SK-N-MC (cell line): ENCODE measurements around the gene MUC20.

ENCODE experiments used
- DNase-seq: peaks from one replicate; pipeline ENCODE4 v3.0.0-alpha.2; 2011; ENCODE audit warnings: low read depth, low spot score
- H3K27ac ChIP-seq: fragments of 200-600 bp; sonication (generic); 2 replicates; pipeline ENCODE4 v1.5.1; 2016; ENCODE audit warnings: mixed run types
- H3K36me3 ChIP-seq: fragments of 200-600 bp; sonication (generic); 2 replicates; pipeline ENCODE4 v1.6.1; 2017; ENCODE audit warnings: antibody characterized with exemption, low read length, mixed read lengths; ENCODE audit not compliant: insufficient read depth
- H3K4me3 ChIP-seq: fragments of 200-600 bp; sonication (generic); 2 replicates; pipeline ENCODE4 v1.5.1; 2016
- H3K9ac ChIP-seq: fragments of 200-600 bp; sonication (generic); 2 replicates; pipeline ENCODE4 v1.8.0; 2017; ENCODE audit warnings: mixed run types, mixed read lengths; ENCODE audit not compliant: insufficient read length
- H3K9me3 ChIP-seq: fragments of 200-600 bp; sonication (generic); 2 replicates; pipeline ENCODE4 v1.6.1; 2017; ENCODE audit warnings: low read depth, mild to moderate bottlenecking, antibody characterized with exemption, low read length, moderate library complexity, mixed read lengths
- EZH2 ChIP-seq: fragments of 200-600 bp; sonication (generic); IDR thresholded peaks from one replicate; pipeline ENCODE4 v1.6.1; 2017; ENCODE audit warnings: antibody characterized with exemption
- FOXP2 ChIP-seq: optimal IDR thresholded peaks from 2 replicates; pipeline ENCODE3; 2011; ENCODE audit warnings: mild to moderate bottlenecking, moderate library complexity; ENCODE audit not compliant: insufficient read depth; ENCODE audit errors: extremely low read length, control extremely low read depth
- POLR2AphosphoS5 ChIP-seq: IDR thresholded peaks from 2 replicates; pipeline ENCODE4 v1.6.1; 2012; ENCODE audit warnings: mild to moderate bottlenecking, low read depth, low read length, borderline replicate concordance

Gene MUC20

DNA sequence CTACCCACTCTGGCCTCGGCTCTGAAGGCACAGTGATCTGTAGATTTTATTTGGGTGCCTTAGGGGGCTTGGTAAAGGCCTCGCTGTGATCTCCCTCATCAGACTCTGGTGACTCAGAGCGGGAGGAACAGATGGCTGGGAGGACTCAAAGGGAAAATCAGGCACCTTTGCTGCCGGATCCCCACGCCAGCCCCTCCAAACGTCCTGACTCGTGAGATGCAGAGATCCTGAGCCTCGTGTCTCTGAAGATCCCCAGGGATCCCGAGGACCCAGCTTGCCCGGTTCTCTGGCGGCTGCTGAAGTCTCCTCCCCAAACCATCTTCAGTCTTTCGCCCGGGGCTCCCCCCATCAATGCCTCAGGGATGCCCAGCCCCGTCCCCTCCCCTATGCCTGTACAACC is 32.8 kb downstream of the MUC20 start:
- TF ChIP-seq POLR2AphosphoS5 (no peak), EZH2 (no peak), FOXP2 (no peak)
- H3K36me3 ChIP-seq: no peaks in the 10 kb centered on the region
- H3K27ac ChIP-seq: no peak overlapping the region
- no peak overlapping the region for H3K4me3 ChIP-seq
- no peak for DNase-seq
- no peak overlapping the region for H3K9ac ChIP-seq
- no peaks in the 10 kb centered on the region for H3K9me3 ChIP-seq

DNA sequence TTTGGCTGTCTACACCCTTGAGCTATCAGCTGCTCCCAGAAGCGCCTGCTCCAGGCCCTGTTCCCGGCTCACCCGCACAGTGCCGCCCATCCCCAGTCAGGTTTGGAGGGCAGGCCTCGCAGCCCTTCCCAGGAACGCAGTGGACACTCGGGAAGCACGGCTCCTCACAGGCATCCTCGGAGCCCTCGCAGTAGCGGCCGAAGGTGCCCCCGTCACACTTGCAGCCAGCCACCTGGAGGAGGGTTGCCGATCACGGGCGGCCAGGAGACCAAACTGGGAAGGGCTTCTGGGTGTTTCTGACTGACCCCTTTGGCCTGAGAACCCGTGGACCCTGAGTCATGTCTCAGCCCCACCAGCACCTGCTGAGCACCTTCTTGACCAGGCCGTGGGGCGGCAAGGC is 33.4 kb downstream of the MUC20 start:
- no peak for TF ChIP-seq POLR2AphosphoS5
- no peak for TF ChIP-seq FOXP2
- TF ChIP-seq EZH2: no peak
- no peaks in the 10 kb centered on the region for H3K9me3 ChIP-seq
- no peak for DNase-seq
- H3K27ac ChIP-seq: no peak overlapping the region
- no peak overlapping the region for H3K4me3 ChIP-seq
- no peak overlapping the region for H3K9ac ChIP-seq
- no peaks in the 10 kb centered on the region for H3K36me3 ChIP-seq

DNA sequence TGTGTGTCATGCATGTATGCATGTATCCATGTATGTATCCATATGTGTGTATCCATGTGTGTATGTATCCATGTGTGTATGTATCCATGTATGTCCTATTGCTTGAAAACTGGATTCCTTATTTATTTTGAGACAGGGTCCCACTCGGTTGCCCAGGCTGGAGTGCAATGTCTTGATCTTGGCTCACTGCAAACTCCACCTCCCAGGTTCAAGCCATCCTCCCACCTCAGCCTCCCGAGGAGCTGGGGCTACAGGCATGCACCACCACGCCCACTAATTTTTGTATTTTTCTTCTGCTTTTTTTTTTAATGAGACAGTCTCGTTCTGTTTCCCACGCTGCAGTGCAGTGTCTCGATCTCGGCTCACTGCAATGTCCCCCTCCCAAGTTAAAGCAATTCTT is 34.1 kb downstream of the MUC20 start:
- no peak for DNase-seq
- H3K27ac ChIP-seq: no peak overlapping the region
- no peaks in the 10 kb centered on the region for H3K9me3 ChIP-seq
- H3K4me3 ChIP-seq: no peak overlapping the region
- no peak overlapping the region for H3K9ac ChIP-seq
- H3K36me3 ChIP-seq: no peaks in the 10 kb centered on the region
- no peak for TF ChIP-seq EZH2
- no peak for TF ChIP-seq FOXP2
- TF ChIP-seq POLR2AphosphoS5: no peak

DNA sequence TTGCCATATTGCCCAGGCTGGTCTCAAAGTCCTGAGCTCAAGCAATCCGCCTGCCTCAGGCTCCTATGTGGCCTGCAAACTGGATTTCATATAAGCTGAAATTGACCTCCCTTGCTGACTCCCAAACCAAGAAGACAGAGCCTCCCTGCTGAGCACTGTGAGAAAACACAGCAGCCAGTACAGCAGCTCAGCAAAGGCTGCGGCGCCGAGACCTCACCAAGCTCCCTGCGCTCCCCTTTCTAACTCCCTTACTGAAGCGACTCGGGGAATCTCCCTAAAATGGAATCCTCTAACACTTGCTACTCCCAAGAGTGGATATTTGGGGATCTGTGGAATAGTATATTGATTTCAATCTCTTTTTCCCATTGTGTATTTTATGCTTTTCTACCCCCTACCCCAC is 34.6 kb downstream of the MUC20 start:
- Histone ChIP-seq H3K9ac (no peak overlapping the region), H3K36me3 (no peaks in the 10 kb centered on the region), H3K4me3 (no peak overlapping the region), H3K27ac (no peak overlapping the region), H3K9me3 (no peaks in the 10 kb centered on the region)
- TF ChIP-seq POLR2AphosphoS5: no peak
- no peak for TF ChIP-seq FOXP2
- no peak for TF ChIP-seq EZH2
- DNase-seq: no peak

DNA sequence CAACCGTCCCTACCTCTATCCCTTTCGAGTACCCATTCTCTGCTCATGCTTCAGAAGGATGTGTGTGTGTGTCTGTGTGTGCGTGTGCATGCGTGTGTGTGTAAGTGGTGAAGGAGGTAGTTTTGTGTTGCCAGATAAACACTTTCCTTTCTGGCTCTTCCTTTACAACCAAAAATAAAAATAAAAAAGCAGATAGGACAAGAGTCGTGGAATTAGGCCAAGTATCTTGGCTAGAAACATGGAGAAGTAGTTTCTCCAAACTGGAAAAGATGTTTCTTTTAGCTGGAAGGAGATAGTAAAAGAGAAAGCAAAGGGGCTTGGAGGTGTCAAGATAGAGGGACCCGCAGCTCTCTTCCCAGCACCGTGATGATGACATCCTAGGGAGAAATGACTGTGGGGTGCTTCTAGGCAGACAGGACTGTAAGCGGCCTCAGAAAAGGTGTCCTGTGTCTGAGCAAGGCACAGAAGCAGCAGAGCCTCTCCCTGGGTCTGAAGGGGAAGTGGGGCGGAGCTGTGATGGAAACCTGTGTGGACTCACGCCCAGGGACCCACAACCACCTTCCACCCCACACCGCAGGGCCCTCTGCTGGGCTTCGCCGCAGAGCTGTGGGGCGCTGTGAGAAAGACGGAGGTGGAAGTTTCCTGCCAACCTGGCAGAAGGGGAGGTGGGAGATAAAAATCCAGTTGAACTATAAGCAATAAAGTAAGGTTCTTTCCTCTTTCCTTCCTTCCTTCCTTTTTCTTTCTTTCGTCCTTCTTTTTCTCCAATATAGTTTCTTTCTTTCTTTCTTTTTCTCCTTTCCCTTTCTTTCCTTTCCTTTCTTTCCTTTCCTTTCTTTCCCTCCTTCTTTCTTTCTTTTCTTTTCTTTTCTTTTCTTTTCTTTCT is 35.3 kb downstream of the MUC20 start:
- no peak for TF ChIP-seq POLR2AphosphoS5
- no peak for TF ChIP-seq FOXP2
- no peak for TF ChIP-seq EZH2
- H3K36me3 ChIP-seq: no peaks in the 10 kb centered on the region
- no peak overlapping the region for H3K9ac ChIP-seq
- no peak overlapping the region for H3K4me3 ChIP-seq
- H3K9me3 ChIP-seq: no peaks in the 10 kb centered on the region
- H3K27ac ChIP-seq: no peak overlapping the region
- no peak for DNase-seq

DNA sequence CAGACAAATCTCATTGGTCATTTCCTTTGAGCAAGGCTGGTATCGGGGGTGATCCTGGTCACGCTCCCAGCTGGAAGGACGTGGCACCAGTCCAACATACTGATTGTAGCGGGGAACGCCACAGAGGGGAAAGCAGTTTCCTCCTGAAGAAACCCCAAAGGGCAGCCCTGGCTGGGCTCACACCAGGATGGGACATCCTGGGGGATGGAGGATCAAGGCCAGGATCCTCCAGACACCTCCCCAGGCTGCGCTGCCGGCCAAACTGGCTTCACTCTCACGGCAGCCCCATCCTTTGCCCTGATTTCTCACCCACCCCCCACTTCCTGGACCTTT is 36.6 kb downstream of the MUC20 start:
- Histone ChIP-seq H3K4me3 (no peak overlapping the region), H3K9me3 (no peaks in the 10 kb centered on the region), H3K36me3 (no peaks in the 10 kb centered on the region), H3K9ac (no peak overlapping the region), H3K27ac (no peak overlapping the region)
- TF ChIP-seq POLR2AphosphoS5 (no peak), FOXP2 (no peak), EZH2 (no peak)
- no peak for DNase-seq

DNA sequence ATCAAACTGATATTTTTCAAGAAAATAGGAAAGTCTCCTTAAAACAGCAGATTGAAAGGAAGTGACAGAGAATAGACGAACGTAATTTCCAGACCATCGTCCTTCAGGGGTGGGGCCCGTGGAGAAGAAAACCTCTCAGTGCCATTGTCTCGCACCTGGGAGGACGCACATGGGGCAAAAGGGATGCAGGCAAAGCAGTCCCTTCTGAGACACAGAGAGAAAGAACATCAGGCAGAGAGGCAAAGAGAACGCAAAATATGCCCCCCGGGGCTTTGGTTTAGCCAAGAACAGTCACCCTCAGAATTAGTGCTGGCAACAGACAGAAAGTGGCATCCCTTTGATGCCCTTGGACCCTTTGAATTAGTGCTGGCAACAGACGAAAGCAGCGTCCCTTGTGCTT is 37.0 kb downstream of the MUC20 start:
- no peak for DNase-seq
- no peak for TF ChIP-seq EZH2
- H3K9me3 ChIP-seq: no peaks in the 10 kb centered on the region
- no peak overlapping the region for H3K9ac ChIP-seq
- H3K4me3 ChIP-seq: no peak overlapping the region
- no peaks in the 10 kb centered on the region for H3K36me3 ChIP-seq
- H3K27ac ChIP-seq: no peak overlapping the region

DNA sequence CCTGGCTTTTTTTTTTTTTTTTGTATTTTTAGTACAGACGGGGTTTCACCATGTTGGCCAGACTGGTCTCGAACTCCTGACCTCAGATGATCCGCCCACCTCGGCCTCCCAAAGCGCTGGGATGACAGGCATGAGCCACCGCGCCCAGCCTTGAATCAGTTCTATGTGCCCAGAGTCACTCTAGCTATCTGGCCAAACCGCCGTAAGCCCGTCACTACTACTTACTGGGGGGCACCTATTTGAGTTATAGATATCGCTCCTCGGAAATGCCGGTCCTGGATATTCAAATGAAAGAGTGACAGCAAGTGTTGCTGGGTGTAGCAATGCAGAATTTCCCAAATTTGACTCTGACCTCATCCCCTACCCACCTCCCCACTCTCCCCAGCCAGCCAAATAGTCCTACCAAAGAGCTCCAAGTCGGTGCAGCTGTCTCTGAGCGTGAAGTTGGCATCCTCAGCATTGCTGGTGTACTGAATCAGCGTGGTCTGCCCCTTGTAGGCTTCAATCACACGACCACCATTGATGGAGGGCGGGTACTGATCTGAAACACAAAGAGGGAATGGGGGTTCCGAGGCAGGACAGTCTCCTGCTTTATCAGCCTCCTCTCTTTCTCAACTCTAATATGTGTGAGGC is 38.1 kb downstream of the MUC20 start:
- Histone ChIP-seq H3K9me3 (no peaks in the 10 kb centered on the region), H3K27ac (no peak overlapping the region), H3K4me3 (no peak overlapping the region), H3K36me3 (no peaks in the 10 kb centered on the region), H3K9ac (no peak overlapping the region)
- TF ChIP-seq FOXP2 (no peak), POLR2AphosphoS5 (no peak), EZH2 (no peak)
- no peak for DNase-seq

DNA sequence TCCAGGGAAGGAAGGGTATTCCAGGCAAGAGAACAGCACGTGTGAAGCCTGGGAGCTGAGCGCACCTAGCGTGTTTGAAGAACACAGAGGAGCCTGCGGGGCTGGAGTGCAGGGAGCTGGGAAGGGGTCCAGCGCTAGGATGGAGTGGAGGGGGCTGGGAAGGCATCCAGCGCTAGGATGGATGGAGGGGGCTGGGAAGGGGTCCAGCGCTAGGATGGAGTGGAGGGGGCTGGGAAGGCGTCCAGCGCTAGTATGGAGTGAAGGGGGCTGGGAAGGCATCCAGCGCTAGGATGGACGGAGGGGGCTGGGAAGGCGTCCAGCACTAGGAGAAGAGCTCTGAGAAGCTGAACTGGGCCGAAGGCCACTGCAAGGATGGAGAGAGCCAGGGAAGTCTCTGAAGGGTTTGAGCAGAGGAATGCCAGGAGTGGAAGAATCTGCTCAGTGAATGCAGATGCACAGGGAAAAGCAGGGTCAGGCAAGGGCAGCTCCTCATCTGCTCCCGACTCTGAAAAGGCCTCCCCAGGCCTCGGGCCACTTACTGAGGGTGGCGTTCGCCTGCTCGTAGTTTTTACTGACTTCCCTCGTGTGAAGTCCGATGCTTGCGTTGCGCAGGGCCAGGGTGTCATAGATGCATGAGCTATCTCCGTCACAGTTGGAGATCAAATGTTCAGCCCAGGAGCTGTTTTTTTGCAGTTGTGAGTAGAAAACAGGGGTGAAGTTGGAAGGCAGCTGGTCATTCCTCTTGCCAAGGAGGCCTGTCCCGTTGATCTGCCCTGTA is 39.8 kb downstream of the MUC20 start:
- H3K4me3 ChIP-seq: no peak overlapping the region
- TF ChIP-seq POLR2AphosphoS5: no peak
- no peak for TF ChIP-seq FOXP2
- no peak for TF ChIP-seq EZH2
- DNase-seq: no peak

More for the DNA sequence above, 39.8 kb downstream of the MUC20 start:
- Histone ChIP-seq H3K36me3 (no peaks in the 10 kb centered on the region), H3K9me3 (no peaks in the 10 kb centered on the region), H3K27ac (no peak overlapping the region), H3K9ac (no peak overlapping the region)
